Measurements from ENCODE around the gene ENTPD8. TPM values are rescaled to one million over a fixed set of nuclear protein-coding genes. Genes with fewer than 3 reads are reported as not detected.

ENTPD8 gene
- total RNA-seq, 1 experiment from 2014 or later = 0.77 TPM

DNA sequence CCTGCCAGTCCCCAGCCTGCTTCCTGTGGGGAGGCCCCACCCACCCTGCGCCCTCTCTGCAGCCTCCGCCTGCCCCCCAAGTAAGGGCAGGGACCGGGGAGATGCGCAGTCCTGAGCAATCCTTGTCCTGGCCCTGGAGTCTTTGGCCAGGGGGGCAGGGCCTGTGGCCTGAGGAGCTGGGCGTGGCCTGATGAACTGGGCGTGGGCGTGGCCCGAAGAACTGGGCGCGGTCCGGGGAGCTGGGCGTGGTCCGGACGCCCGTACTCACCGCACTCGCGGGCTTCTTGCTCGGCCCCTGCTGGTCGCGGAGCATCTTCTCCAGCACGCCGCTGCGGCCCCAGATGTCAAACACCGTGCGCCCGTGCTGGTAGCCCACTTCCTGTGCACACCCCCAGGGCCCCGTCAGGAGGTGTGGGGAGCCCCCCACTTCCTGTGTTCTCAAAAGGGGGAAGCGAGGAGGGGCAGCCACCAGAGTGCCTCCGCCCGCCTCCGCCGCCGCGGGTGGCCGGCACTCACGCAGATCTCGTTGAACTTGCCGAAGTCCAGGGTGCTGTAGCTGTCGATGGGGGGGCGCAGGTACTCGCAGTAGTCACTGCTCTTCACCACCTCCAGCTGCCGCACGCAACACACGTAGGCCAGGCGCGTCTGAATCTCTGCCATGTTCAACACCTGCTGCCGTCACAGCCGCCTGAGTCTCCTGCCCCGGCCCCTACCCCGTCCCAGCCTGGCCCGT lies 20.7 kb upstream of the ENTPD8 start:
- H3K4me3 Mint-ChIP-seq = peak overlapping the region; percentile 48 to 69; a peak in 4 of 5 replicates
- peaks cover 0 to 2% of the 10 kb centered on the region in 2 experiments; a peak in 1 of 4 replicates for H3K4me1 Mint-ChIP-seq
- Histone ChIP-seq H4K8ac (replicated peaks; ENCODE audit: insufficient read length, low read depth, low read length) (no peak overlapping the region), H4K20me1 (ENCODE audit: control insufficient read depth, insufficient read depth, insufficient read length) (peaks cover 2% of the 10 kb centered on the region), H3K4ac (ENCODE audit: low read depth, low read length) (no peak overlapping the region), H3K23ac (ENCODE audit: insufficient read length, low read depth, low read length) (no peak overlapping the region), H3K9ac (ENCODE audit: extremely low read depth, insufficient read length, low read length) (no peak overlapping the region), H3K4me1 (ENCODE audit: insufficient read depth, low read length) (no peaks in the 10 kb centered on the region), H3K14ac (ENCODE audit: insufficient read depth, low read length) (no peak overlapping the region), H2BK120ac (ENCODE audit: low read depth, low read length, poor library complexity, severe bottlenecking) (no peak overlapping the region), H4K91ac (ENCODE audit: insufficient read length, low read depth, low read length) (no peak overlapping the region), H3T11ph (ENCODE audit: low read length) (no peak overlapping the region), H2BK15ac (ENCODE audit: low read depth, low read length) (no peak overlapping the region), H4K5ac (ENCODE audit: insufficient read length, low read depth, low read length) (no peak overlapping the region), H2BK12ac (ENCODE audit: insufficient read length, low read depth, low read length) (no peak overlapping the region), H3K56ac (ENCODE audit: insufficient read length, low read depth, low read length) (no peak overlapping the region), H2BK20ac (ENCODE audit: low read depth, low read length, poor library complexity, severe bottlenecking) (no peak overlapping the region), H2AFZ (ENCODE audit: low read length) (no peak overlapping the region), H3K79me2 (ENCODE audit: insufficient read depth, low read length) (no peaks in the 10 kb centered on the region), H3K27me3 (ENCODE audit: insufficient read depth, low read length) (no peaks in the 10 kb centered on the region; the same call in 1 of the 2 replicates), H2BK5ac (ENCODE audit: insufficient read length, low read length) (no peak overlapping the region), H3K79me1 (ENCODE audit: insufficient read depth, low read depth, low read length, poor library complexity, severe bottlenecking) (no peaks in the 10 kb centered on the region), H3K9me3 (ENCODE audit: control insufficient read depth, low read depth, low read length) (no peaks in the 10 kb centered on the region), H3K27ac (ENCODE audit: insufficient read length, low read depth, low read length) (no peak overlapping the region), H3K18ac (ENCODE audit: insufficient read length, low read depth, low read length) (no peak overlapping the region), H2AK5ac (ENCODE audit: insufficient read length, low read length) (no peak overlapping the region), H3K4me2 (ENCODE audit: insufficient read depth, insufficient read length, low read length) (peak overlapping the region; percentile 50), H3K23me2 (ENCODE audit: insufficient read length, low read depth, low read length, poor library complexity, severe bottlenecking) (peaks cover 9% of the 10 kb centered on the region)
- H3K27me3 Mint-ChIP-seq (ENCODE audit: low read depth) = peaks cover 34% of the 10 kb centered on the region
- peak; percentile 94 for DNase-seq
- peaks cover 0 to 4% (median 1%) of the 10 kb centered on the region in 3 experiments; a peak in 4 of 7 replicates for H3K36me3 Mint-ChIP-seq (ENCODE audit: insufficient read depth in 1 of 3, low read depth in 3 of 3)
- no CpG with 5 or more reads among the region's 52 CpGs for WGBS (ENCODE audit: extremely low coverage, insufficient read length, low lambda C conversion rate)
- no peak overlapping the region for H3K27ac Mint-ChIP-seq
- no peaks in the 10 kb centered on the region for H3K9me3 Mint-ChIP-seq
- peak; percentile 44 for TF ChIP-seq CTCF (conservative IDR thresholded peaks at IDR 0.05)

All from H9 (cell line).